Lung (tissue), 12 donors: ENCODE results near the gene SYCE3. TPM values are rescaled to one million over a fixed set of nuclear protein-coding genes. Genes with fewer than 3 reads are reported as not detected.
A peak's percentile ranks its signal among the peaks of the same experiment; 100 is the strongest.

Source experiments
- ATAC-seq: fragments of 200-7000 bp; cut with Tn5 transposase; one replicate; pipeline ENCODE4 v1.9.1; 2020; ENCODE audit warnings: moderate number of reproducible peaks; ENCODE audit not compliant: insufficient read depth, low FRiP score
- DNase-seq, 3 donors: peaks; one replicate each; pipeline ENCODE4 v3.0.0-alpha.2; 2013 to 2017
- H3K27ac ChIP-seq, 2 donors: one replicate each; pipeline ENCODE4 v1.5.1; 2013; ENCODE audit warnings: mild to moderate bottlenecking in 2 of 2, moderate library complexity in 2 of 2, control low read depth in 1 of 2, inconsistent platforms in 1 of 2, low read depth in 1 of 2, low read length in 1 of 2
- H3K27me3 ChIP-seq, 3 donors: one replicate each; pipeline ENCODE4 v1.5.1; 2013; ENCODE audit warnings: low read length in 2 of 3; ENCODE audit not compliant: control insufficient read depth in 3 of 3, insufficient read depth in 3 of 3
- H3K36me3 ChIP-seq, 4 donors: one replicate each; pipeline ENCODE4 v1.5.1; 2013; ENCODE audit warnings: low read length in 4 of 4, mild to moderate bottlenecking in 1 of 4, moderate library complexity in 1 of 4; ENCODE audit not compliant: control insufficient read depth in 4 of 4, insufficient read depth in 4 of 4
- H3K4me1 ChIP-seq, 5 donors: one replicate each; pipeline ENCODE4 v1.5.1; 2013; ENCODE audit warnings: low read length in 5 of 5, mild to moderate bottlenecking in 2 of 5, moderate library complexity in 1 of 5; ENCODE audit not compliant: control insufficient read depth in 5 of 5, insufficient read depth in 5 of 5
- H3K4me3 ChIP-seq: one replicate; pipeline ENCODE4 v1.5.1; 2013; ENCODE audit warnings: mild to moderate bottlenecking, control low read depth, moderate library complexity
- H3K9ac ChIP-seq, 2 donors: one replicate each; pipeline ENCODE4 v1.5.1; 2013; ENCODE audit warnings: low read length in 2 of 2, control low read depth in 1 of 2; ENCODE audit not compliant: insufficient read depth in 1 of 2
- H3K9me3 ChIP-seq, 4 donors: one replicate each; pipeline ENCODE4 v1.5.1; 2013; ENCODE audit warnings: low read length in 3 of 4, mild to moderate bottlenecking in 1 of 4, moderate library complexity in 1 of 4; ENCODE audit not compliant: control insufficient read depth in 4 of 4, insufficient read depth in 3 of 4
- CTCF ChIP-seq: IDR thresholded peaks from 2 replicates; pipeline ENCODE4 v1.5.1; 2012; ENCODE audit warnings: mild to moderate bottlenecking; ENCODE audit errors: control extremely low read depth, extremely low read depth
- WGBS, 2 donors: extraction: QIAGEN DNeasy Blood & Tissue Kit; methylation state at CpG; one replicate each; pipeline ENCODE4 v1.1.7; 2013; 5-methylcytosine and 5-hydroxymethylcytosine counted together
- polyA plus RNA-seq, 2 donors: library from polyadenylated mRNA; stranded (reverse); fragments of 200-250 nt; gene quantifications; one replicate each; pipeline ENCODE4 v1.2.1, GENCODE V29; 2013
- total RNA-seq, 2 donors: library from RNA; depleted of rRNA in 1 of 2; stranded (reverse); fragments of >200 nt in 1 of 2; gene quantifications; one replicate each; pipeline ENCODE4 v1.2.1, GENCODE V29; 2014 to 2021
- donor health status: control.
- donor health status: control.
- donor health status: Bipolar disorder and iron deficiency.
- donor health status: healthy.
- donor health status: DM: yes; HTN: yes; CAD: no.

SYCE3 gene
- total and polyA plus RNA-seq, 4 donors: 1.1 to 1.7 TPM; not detected in 2

- H3K4me3 ChIP-seq: peak within 1 kb of the TSS; percentile 63
- peaks cover 0 to 24% (median 8%) of the 10 kb centered on the region in 5 donors for H3K4me1 ChIP-seq
- no peak for TF ChIP-seq CTCF
- ATAC-seq (peak; percentile 38), DNase-seq (peak; percentile 98 to 99 (median 98))
- peaks cover 0 to 31% (median 17%) of the 10 kb centered on the region in 4 donors for H3K36me3 ChIP-seq
- no peak within 1 kb of the TSS for H3K9ac ChIP-seq
- peak within 1 kb of the TSS; percentile 85 to 95 for H3K27ac ChIP-seq
- no peaks in the 10 kb centered on the region for H3K9me3 ChIP-seq
- peaks cover 0 to 12% (median 2%) of the 10 kb centered on the region in 3 donors for H3K27me3 ChIP-seq
- 0 to 1% methylated on average over 75 to 84 of the region's 84 CpGs for WGBS, 2 donors
Measured at GRCh38 chr22:50525104-50525857, 37.4 kb downstream of the SYCE3 start, which contains the start of gene SCO2. Gene SCO2 (minus strand): TSS chr22:50525598. CDS start chr22:50524411, 1,187 bp downstream.

GRCh38 chr22:50524676-50525103 lies 38.0 kb downstream of the SYCE3 start:
- peaks cover 0 to 10% (median 2%) of the 10 kb centered on the region in 3 donors for H3K27me3 ChIP-seq
- 6 to 7% methylated on average over 19 of the region's 19 CpGs for WGBS, 2 donors
- H3K9ac ChIP-seq: no peak overlapping the region
- H3K27ac ChIP-seq: peak overlapping the region; percentile 85 to 95
- no peaks in the 10 kb centered on the region for H3K9me3 ChIP-seq
- peaks cover 0 to 19% (median 8%) of the 10 kb centered on the region in 5 donors for H3K4me1 ChIP-seq
- ATAC-seq: no peak
- no peak for TF ChIP-seq CTCF
- DNase-seq: no peak
- peak overlapping the region; percentile 63 for H3K4me3 ChIP-seq
- peaks cover 0 to 32% (median 17%) of the 10 kb centered on the region in 4 donors for H3K36me3 ChIP-seq

DNA sequence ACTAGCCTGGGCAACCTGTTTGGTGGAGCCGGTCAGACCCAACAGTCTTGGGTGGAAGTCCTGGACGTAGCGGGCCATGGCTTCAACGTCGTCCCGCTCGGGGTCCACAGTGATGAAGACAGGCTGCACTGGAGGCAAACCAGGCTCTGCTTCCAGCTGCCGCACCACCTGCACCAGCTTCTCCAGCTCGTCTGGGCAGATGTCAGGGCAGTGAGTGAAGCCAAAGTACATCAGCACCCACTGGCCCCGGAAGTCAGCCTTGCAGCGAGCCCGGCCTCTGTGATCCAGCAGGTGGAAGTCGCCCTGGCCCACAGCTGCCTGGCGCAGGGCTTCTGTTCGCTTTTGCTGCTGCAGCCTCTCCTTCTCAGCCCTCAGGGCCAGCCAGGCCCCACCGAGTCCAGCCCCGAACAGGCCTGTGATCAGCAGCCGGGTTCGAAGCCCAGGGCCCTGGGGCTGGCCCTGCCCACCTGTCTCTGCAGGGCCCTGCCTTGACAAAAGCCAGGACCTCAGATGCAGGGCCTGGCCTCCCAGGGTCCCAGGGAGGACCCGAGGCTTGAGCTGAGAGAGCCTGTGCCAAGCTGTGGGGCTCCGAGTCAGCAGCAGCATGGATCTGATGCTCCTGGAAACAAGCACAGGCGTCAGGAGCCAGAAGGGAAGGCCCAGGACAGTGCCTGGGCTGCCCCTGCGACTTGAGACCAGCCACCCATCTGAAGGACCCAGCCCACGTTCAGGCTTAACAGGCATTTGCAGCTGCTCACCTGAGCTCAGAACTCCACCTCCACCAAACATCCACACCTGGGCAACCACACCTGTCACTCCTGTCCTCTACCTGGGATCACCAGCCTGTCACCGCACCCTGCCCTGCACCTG lies 38.7 kb downstream of the SYCE3 start:
- Histone ChIP-seq H3K36me3 (peaks cover 0 to 34% (median 18%) of the 10 kb centered on the region in 4 donors), H3K9ac (no peak overlapping the region), H3K27ac (peak overlapping the region in 1 of 2 donors; percentile 95), H3K27me3 (peaks cover 0 to 3% (median 0%) of the 10 kb centered on the region in 3 donors), H3K4me3 (no peak overlapping the region), H3K9me3 (no peaks in the 10 kb centered on the region), H3K4me1 (peaks cover 0 to 16% (median 8%) of the 10 kb centered on the region in 5 donors)
- 87 to 88% methylated on average over 25 of the region's 25 CpGs for WGBS, 2 donors
- ATAC-seq (no peak), DNase-seq (peak in 1 of 3 donors; percentile 11)
- no peak for TF ChIP-seq CTCF
